Measurements from ENCODE around the gene SHMT2. TPM values are rescaled to one million over a fixed set of nuclear protein-coding genes. Genes with fewer than 3 reads are reported as not detected.

SHMT2 gene
- total RNA-seq, 1 experiment from 2014 or later: 421 TPM

DNA sequence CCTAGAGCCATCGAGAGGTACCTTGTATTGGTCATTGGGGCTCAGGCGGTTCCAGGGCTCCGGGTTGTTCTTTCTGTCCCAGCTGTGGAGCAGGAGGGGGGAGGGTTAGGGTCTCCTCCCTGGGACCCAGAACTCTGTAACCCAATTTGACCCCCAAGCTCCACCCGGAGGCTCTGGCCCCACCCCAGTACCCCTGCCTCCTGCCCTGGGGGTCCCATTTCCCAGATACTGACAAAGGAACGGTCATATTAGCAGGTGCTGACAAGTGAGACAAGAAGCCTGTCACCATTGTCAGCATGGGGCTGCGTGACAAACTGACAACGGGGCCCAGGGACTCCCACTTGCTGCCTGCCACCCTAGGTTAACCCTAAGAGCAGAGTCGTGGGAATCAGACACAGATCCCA lies 6.2 kb downstream of the SHMT2 start:
- intact Hi-C loops (cut with micrococcal nuclease): no loop called here
- Mint-ChIP-seq H3K4me1 (ENCODE audit: insufficient read depth, unreplicated experiment) (peaks cover 32% of the 10 kb centered on the region), H3K4me3 (ENCODE audit: unreplicated experiment) (no peak overlapping the region), H3K9me3 (ENCODE audit: unreplicated experiment) (no peaks in the 10 kb centered on the region), H3K27me3 (ENCODE audit: insufficient read depth, unreplicated experiment) (no peaks in the 10 kb centered on the region), H3K27ac (ENCODE audit: low read depth, unreplicated experiment) (no peak overlapping the region), H3K36me3 (ENCODE audit: insufficient read depth, unreplicated experiment) (peaks cover 47% of the 10 kb centered on the region)
- TF ChIP-seq, protein P1, sequence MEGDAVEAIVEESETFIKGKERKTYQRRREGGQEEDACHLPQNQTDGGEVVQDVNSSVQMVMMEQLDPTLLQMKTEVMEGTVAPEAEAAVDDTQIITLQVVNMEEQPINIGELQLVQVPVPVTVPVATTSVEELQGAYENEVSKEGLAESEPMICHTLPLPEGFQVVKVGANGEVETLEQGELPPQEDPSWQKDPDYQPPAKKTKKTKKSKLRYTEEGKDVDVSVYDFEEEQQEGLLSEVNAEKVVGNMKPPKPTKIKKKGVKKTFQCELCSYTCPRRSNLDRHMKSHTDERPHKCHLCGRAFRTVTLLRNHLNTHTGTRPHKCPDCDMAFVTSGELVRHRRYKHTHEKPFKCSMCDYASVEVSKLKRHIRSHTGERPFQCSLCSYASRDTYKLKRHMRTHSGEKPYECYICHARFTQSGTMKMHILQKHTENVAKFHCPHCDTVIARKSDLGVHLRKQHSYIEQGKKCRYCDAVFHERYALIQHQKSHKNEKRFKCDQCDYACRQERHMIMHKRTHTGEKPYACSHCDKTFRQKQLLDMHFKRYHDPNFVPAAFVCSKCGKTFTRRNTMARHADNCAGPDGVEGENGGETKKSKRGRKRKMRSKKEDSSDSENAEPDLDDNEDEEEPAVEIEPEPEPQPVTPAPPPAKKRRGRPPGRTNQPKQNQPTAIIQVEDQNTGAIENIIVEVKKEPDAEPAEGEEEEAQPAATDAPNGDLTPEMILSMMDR (IDR thresholded peaks at IDR 0.05; ENCODE audit: unreplicated experiment): no peak
- ChIA-PET POLR2A (no interaction called here), CTCF (no interaction called here)
- no peak for DNase-seq (ENCODE audit: unreplicated experiment)
- BruUV-seq (replicated peaks): no TSS peak

DNA sequence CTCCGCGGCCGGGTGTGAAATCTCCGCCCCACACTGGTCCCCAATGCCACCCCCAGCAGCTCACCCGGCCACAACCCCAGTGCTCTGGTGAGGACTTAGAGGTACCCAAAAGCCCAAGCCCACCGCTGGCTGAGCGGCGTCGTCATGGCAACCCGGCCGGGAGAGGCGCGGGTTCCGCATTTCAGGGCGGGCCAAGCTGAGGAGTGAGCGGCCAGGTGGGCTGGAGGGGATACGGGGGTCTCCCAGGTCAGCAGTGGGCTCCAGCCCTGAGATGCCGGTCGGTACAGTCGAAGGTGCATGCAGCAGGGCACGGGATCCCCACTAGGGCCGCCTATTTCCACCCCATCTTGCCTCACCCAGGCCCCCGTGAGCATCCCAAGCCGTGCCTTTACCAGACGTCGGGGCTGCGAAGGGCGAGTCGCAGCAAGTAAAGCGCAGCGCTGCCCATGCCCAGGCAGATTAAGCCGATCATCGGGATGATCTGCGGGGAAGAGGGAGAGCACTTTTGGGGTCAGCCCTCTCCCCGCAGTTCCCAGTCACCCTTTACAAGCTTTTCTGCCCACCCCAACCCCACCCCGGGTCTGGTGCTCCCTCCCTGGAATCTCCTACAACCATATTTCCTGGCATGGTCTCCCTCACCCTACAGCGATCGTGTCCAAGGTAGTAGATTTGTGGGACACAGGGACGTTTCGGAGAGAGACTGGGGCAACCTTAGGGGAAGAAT lies 6.9 kb downstream of the SHMT2 start:
- Mint-ChIP-seq H3K27me3 (ENCODE audit: insufficient read depth, unreplicated experiment) (no peaks in the 10 kb centered on the region), H3K4me3 (ENCODE audit: unreplicated experiment) (no peak overlapping the region), H3K36me3 (ENCODE audit: insufficient read depth, unreplicated experiment) (peaks cover 40% of the 10 kb centered on the region), H3K4me1 (ENCODE audit: insufficient read depth, unreplicated experiment) (peaks cover 33% of the 10 kb centered on the region), H3K9me3 (ENCODE audit: unreplicated experiment) (no peaks in the 10 kb centered on the region), H3K27ac (ENCODE audit: low read depth, unreplicated experiment) (no peak overlapping the region)
- POLR2A ChIA-PET: no interaction called here
- no peak for DNase-seq (ENCODE audit: unreplicated experiment)
- TF ChIP-seq, protein P1 (IDR thresholded peaks at IDR 0.05; ENCODE audit: unreplicated experiment): no peak
- intact Hi-C loops (cut with micrococcal nuclease): no loop called here
- CTCF ChIA-PET: interaction anchor here (0.6 to 9.8 kb wide), 3 partner anchors 25 to 911 kb away, joined by 3 to 188 read pairs (median 3); no protein-coding TSS in a partner anchor
- no TSS peak for BruUV-seq (replicated peaks)

GRCh38 chr12:57236925-57237595 lies 7.5 kb downstream of the SHMT2 start:
- H3K4me1 Mint-ChIP-seq (ENCODE audit: insufficient read depth, unreplicated experiment): peaks cover 35% of the 10 kb centered on the region
- no peak overlapping the region for H3K27ac Mint-ChIP-seq (ENCODE audit: low read depth, unreplicated experiment)
- no peaks in the 10 kb centered on the region for H3K9me3 Mint-ChIP-seq (ENCODE audit: unreplicated experiment)
- BruUV-seq (replicated peaks): no TSS peak
- POLR2A ChIA-PET: interaction anchor here (1.5 kb wide), 1 partner anchor 7 kb away, joined by 3 read pairs; the partner anchor contains the start of gene SHMT2
- H3K36me3 Mint-ChIP-seq (ENCODE audit: insufficient read depth, unreplicated experiment): peaks cover 33% of the 10 kb centered on the region
- TF ChIP-seq, protein P1 (IDR thresholded peaks at IDR 0.05; ENCODE audit: unreplicated experiment): no peak
- CTCF ChIA-PET: interaction anchor here (0.6 to 9.8 kb wide), 3 partner anchors 25 to 911 kb away, joined by 3 to 188 read pairs (median 3); no protein-coding TSS in a partner anchor
- no peak overlapping the region for H3K4me3 Mint-ChIP-seq (ENCODE audit: unreplicated experiment)
- DNase-seq (ENCODE audit: unreplicated experiment): no peak
- no peaks in the 10 kb centered on the region for H3K27me3 Mint-ChIP-seq (ENCODE audit: insufficient read depth, unreplicated experiment)
- intact Hi-C loops (cut with micrococcal nuclease): no loop called here

DNA sequence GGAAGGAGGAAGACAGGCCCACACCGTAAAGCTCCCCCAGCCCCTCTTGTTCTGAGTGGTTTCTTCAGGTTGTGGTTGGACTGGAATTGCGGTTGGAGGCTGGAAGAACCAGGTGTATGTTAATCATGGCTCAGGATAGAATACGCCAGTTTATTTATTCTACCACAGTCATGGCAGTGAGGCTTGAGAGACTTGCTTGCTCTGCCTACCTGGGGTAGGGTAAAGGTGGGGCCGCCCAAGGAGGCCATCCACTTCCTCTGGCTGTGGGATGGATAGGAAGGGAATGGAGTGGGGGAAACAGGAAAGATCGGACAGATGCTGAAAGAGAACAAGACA lies 8.1 kb downstream of the SHMT2 start:
- H3K36me3 Mint-ChIP-seq (ENCODE audit: insufficient read depth, unreplicated experiment): peaks cover 28% of the 10 kb centered on the region
- ChIA-PET POLR2A (interaction anchor here (0.5 to 2.6 kb wide), 4 partner anchors 8 to 224 kb away, joined by 3 to 9 read pairs (median 3); partner anchors contain the start of gene SHMT2), CTCF (interaction anchor here (0.9 to 9.8 kb wide), 2 partner anchors 26 to 172 kb away, joined by 3 to 188 read pairs; no protein-coding TSS in a partner anchor)
- intact Hi-C loops (cut with micrococcal nuclease): no loop called here
- H3K27ac Mint-ChIP-seq (ENCODE audit: low read depth, unreplicated experiment): no peak overlapping the region
- DNase-seq (ENCODE audit: unreplicated experiment): no peak
- H3K27me3 Mint-ChIP-seq (ENCODE audit: insufficient read depth, unreplicated experiment): no peaks in the 10 kb centered on the region
- TF ChIP-seq, protein P1 (IDR thresholded peaks at IDR 0.05; ENCODE audit: unreplicated experiment): no peak
- no peaks in the 10 kb centered on the region for H3K9me3 Mint-ChIP-seq (ENCODE audit: unreplicated experiment)
- no TSS peak for BruUV-seq (replicated peaks)
- peaks cover 40% of the 10 kb centered on the region for H3K4me1 Mint-ChIP-seq (ENCODE audit: insufficient read depth, unreplicated experiment)
- H3K4me3 Mint-ChIP-seq (ENCODE audit: unreplicated experiment): no peak overlapping the region
